Caco-2 (cell line): ENCODE data around the gene ZDHHC14. TPM values are rescaled to one million over a fixed set of nuclear protein-coding genes. Genes with fewer than 3 reads are reported as not detected.
A peak's percentile ranks its signal among the peaks of the same experiment; 100 is the strongest.

Experiments
- BruUV-seq: library from RNA; stranded (reverse); fragments of 400-500 nt; replicated peaks from 2 replicates; lab custom pipeline; 2021; lab: Mats Ljungman, UMichigan
- CTCF ChIA-PET: fragments of 300-600 bp; sonication (Branson Sonifier 250); formaldehyde crosslinking; loops from one replicate; lab custom pipeline; 2022; ENCODE audit warnings: antibody characterized with exemption; lab: Charles Lee
- POLR2A ChIA-PET: fragments of 300-600 bp; sonication (Branson Sonifier 250); formaldehyde crosslinking; loops from one replicate; lab custom pipeline; 2022; ENCODE audit warnings: antibody characterized with exemption; lab: Charles Lee
- DNase-seq, 2 experiments: peaks; one replicate each; pipeline versions ENCODE4 v3.0.0 to v3.0.0-alpha.2; 2020 to 2022
- H3K27me3 ChIP-seq: replicated peaks from 2 replicates; pipeline ENCODE4 v1.6.0; 2011; ENCODE audit warnings: low read length; ENCODE audit not compliant: control insufficient read depth, insufficient read depth
- H3K36me3 ChIP-seq: 2 replicates; pipeline ENCODE4 v1.5.1; 2011; ENCODE audit warnings: low read length; ENCODE audit not compliant: control insufficient read depth, insufficient read depth
- H3K4me1 ChIP-seq: fragments of 250-450 bp; sonication (Bioruptor Pico); 2 replicates; pipeline ENCODE4 v1.5.1; 2020; ENCODE audit warnings: mild to moderate bottlenecking
- H3K4me3 ChIP-seq: 2 replicates; pipeline ENCODE4 v1.5.1; 2011; ENCODE audit warnings: low read depth, mild to moderate bottlenecking, control low read depth, low read length
- H3K9me3 ChIP-seq: fragments of 250-450 bp; sonication (Bioruptor Pico); 2 replicates; pipeline ENCODE4 v1.5.1; 2020; ENCODE audit warnings: mild to moderate bottlenecking, moderate library complexity
- H3K27ac Mint-ChIP-seq: one replicate; pipeline ENCODE4 v1.8.0; 2022; ENCODE audit warnings: mixed read lengths; ENCODE audit not compliant: unreplicated experiment
- H3K27me3 Mint-ChIP-seq: one replicate; pipeline ENCODE4 v1.8.0; 2022; ENCODE audit warnings: mixed read lengths; ENCODE audit not compliant: insufficient read depth, unreplicated experiment
- H3K36me3 Mint-ChIP-seq: one replicate; pipeline ENCODE4 v1.8.0; 2022; ENCODE audit warnings: mild to moderate bottlenecking, mixed read lengths; ENCODE audit not compliant: insufficient read depth, unreplicated experiment
- H3K4me1 Mint-ChIP-seq: one replicate; pipeline ENCODE4 v1.8.0; 2022; ENCODE audit warnings: low read depth, mixed read lengths; ENCODE audit not compliant: unreplicated experiment
- H3K4me3 Mint-ChIP-seq: one replicate; pipeline ENCODE4 v1.8.0; 2022; ENCODE audit warnings: mild to moderate bottlenecking, moderate library complexity, mixed read lengths; ENCODE audit not compliant: unreplicated experiment
- H3K9me3 Mint-ChIP-seq: one replicate; pipeline ENCODE4 v1.8.0; 2022; ENCODE audit warnings: mixed read lengths; ENCODE audit not compliant: unreplicated experiment
- CTCF ChIP-seq, 2 experiments: fragments of 200-600 bp in 1 of 2; IDR thresholded peaks; 1 replicate in 1 of 2; 2 replicates in 1 of 2; pipeline versions ENCODE4 v1.5.1 to v1.8.0; 2011 to 2022; ENCODE audit warnings: antibody characterized with exemption in 1 of 2, control low read depth in 1 of 2, inconsistent platforms in 1 of 2, low read depth in 1 of 2, low read length in 1 of 2, mild to moderate bottlenecking in 1 of 2, moderate library complexity in 1 of 2; ENCODE audit not compliant: insufficient read depth in 1 of 2, severe bottlenecking in 1 of 2, unreplicated experiment in 1 of 2
- intact Hi-C: fragments of 100-400 bp; cut with micrococcal nuclease; formaldehyde crosslinking; loops from one replicate; pipeline ENCODE4 v1.10.0; 2022; ENCODE audit not compliant: unreplicated experiment
- total RNA-seq: library from RNA; stranded (reverse); gene quantifications from 2 replicates; pipeline ENCODE4 v1.2.3, GENCODE V29; 2022

Gene ZDHHC14
- total RNA-seq, 1 experiment from 2014 or later = 22.1 TPM

GRCh38 chr6:157685596-157686280 lies 304.7 kb downstream of the ZDHHC14 start:
- H3K9me3 Mint-ChIP-seq = no peaks in the 10 kb centered on the region
- POLR2A ChIA-PET = no interaction called here

GRCh38 chr6:157688275-157688959 lies 307.4 kb downstream of the ZDHHC14 start:
- peaks cover 7% of the 10 kb centered on the region for H3K4me1 Mint-ChIP-seq
- no peaks in the 10 kb centered on the region for H3K9me3 Mint-ChIP-seq
- ChIA-PET POLR2A (no interaction called here), CTCF (interaction anchor here (1.1 kb wide), 1 partner anchor 365 kb away, joined by 3 read pairs; the partner anchor contains the start of gene TMEM242)
- H3K27ac Mint-ChIP-seq = no peak overlapping the region
- H3K36me3 Mint-ChIP-seq = no peaks in the 10 kb centered on the region
- no peaks in the 10 kb centered on the region for H3K27me3 ChIP-seq
- H3K9me3 ChIP-seq = no peaks in the 10 kb centered on the region
- no TSS peak for BruUV-seq
- intact Hi-C loops = no loop called here
- H3K4me1 ChIP-seq = 0 out of 2 replicates have a peak, but pooled peaks cover 5% of the 10 kb centered on the region
- H3K27me3 Mint-ChIP-seq = no peaks in the 10 kb centered on the region
- no peaks in the 10 kb centered on the region for H3K36me3 ChIP-seq
- H3K4me3 ChIP-seq = no peak overlapping the region
- TF ChIP-seq CTCF (IDR thresholded peaks at IDR 0.05; ENCODE audit: insufficient read depth in 1 of 2, low read depth in 1 of 2, low read length in 1 of 2, severe bottlenecking in 1 of 2, unreplicated experiment in 1 of 2) = no peak
- H3K4me3 Mint-ChIP-seq = no peak overlapping the region
- DNase-seq = no peak

More at GRCh38 chr6:157685596-157686280, 304.7 kb downstream of the ZDHHC14 start:
- H3K4me3 Mint-ChIP-seq = no peak overlapping the region
- no peak for DNase-seq
- H3K27me3 Mint-ChIP-seq = no peaks in the 10 kb centered on the region
- H3K4me1 Mint-ChIP-seq = peaks cover 7% of the 10 kb centered on the region
- H3K9me3 ChIP-seq = no peaks in the 10 kb centered on the region
- TF ChIP-seq CTCF (IDR thresholded peaks at IDR 0.05; ENCODE audit: insufficient read depth in 1 of 2, low read depth in 1 of 2, low read length in 1 of 2, severe bottlenecking in 1 of 2, unreplicated experiment in 1 of 2) = no peak
- H3K36me3 ChIP-seq = no peaks in the 10 kb centered on the region
- H3K27me3 ChIP-seq = no peaks in the 10 kb centered on the region
- 0 out of 2 replicates have a peak, but pooled peaks cover 5% of the 10 kb centered on the region for H3K4me1 ChIP-seq
- no TSS peak for BruUV-seq
- no peak overlapping the region for H3K27ac Mint-ChIP-seq
- H3K36me3 Mint-ChIP-seq = no peaks in the 10 kb centered on the region
- CTCF ChIA-PET = no interaction called here
- H3K4me3 ChIP-seq = no peak overlapping the region
- intact Hi-C loops = no loop called here

- Mint-ChIP-seq H3K27me3 (no peaks in the 10 kb centered on the region), H3K27ac (no peak overlapping the region), H3K36me3 (no peaks in the 10 kb centered on the region), H3K9me3 (no peaks in the 10 kb centered on the region), H3K4me3 (no peak overlapping the region), H3K4me1 (peaks cover 7% of the 10 kb centered on the region)
- Histone ChIP-seq H3K4me1 (0 out of 2 replicates have a peak, but pooled peaks cover 5% of the 10 kb centered on the region), H3K9me3 (no peaks in the 10 kb centered on the region), H3K4me3 (no peak overlapping the region), H3K36me3 (no peaks in the 10 kb centered on the region), H3K27me3 (no peaks in the 10 kb centered on the region)
- TF ChIP-seq CTCF (IDR thresholded peaks at IDR 0.05; ENCODE audit: insufficient read depth in 1 of 2, low read depth in 1 of 2, low read length in 1 of 2, severe bottlenecking in 1 of 2, unreplicated experiment in 1 of 2) = peak in 1 of 2 experiments; percentile 23
- CTCF ChIA-PET = interaction anchor here (1.1 kb wide), 1 partner anchor 366 kb away, joined by 3 read pairs; the partner anchor contains the start of gene TMEM242
- intact Hi-C loops = loop anchor here (1.0 kb wide), 1 partner anchor 375 kb away; no protein-coding TSS in a partner anchor
- no TSS peak for BruUV-seq
- POLR2A ChIA-PET = no interaction called here
- peak in 1 of 2 experiments; percentile 34 for DNase-seq
Observed at GRCh38 chr6:157688960-157689599, 308.1 kb downstream of the ZDHHC14 start.
